Testis (tissue), 3 donors: Measurements from ENCODE around the gene TPM2. TPM values are rescaled to one million over a fixed set of nuclear protein-coding genes. Genes with fewer than 3 reads are reported as not detected.

ENCODE experiments used
- DNase-seq: peaks from one replicate; pipeline ENCODE4 v3.0.0-alpha.2; 2019
- H3K27ac ChIP-seq, 2 donors: fragments of 200-600 bp; sonication (generic); one replicate each; pipeline ENCODE4 v1.5.1; 2019
- H3K27me3 ChIP-seq: fragments of 200-600 bp; sonication (generic); one replicate; pipeline ENCODE4 v1.5.1; 2019
- H3K36me3 ChIP-seq: fragments of 200-600 bp; sonication (generic); one replicate; pipeline ENCODE4 v1.5.1; 2017; ENCODE audit warnings: low read depth; ENCODE audit errors: missing control alignments
- H3K4me1 ChIP-seq: fragments of 200-600 bp; sonication (generic); one replicate; pipeline ENCODE4 v1.5.1; 2019
- H3K4me3 ChIP-seq, 2 donors: fragments of 200-600 bp; sonication (generic); one replicate each; pipeline ENCODE4 v1.5.1; 2017 to 2019
- H3K9me3 ChIP-seq: fragments of 200-600 bp; sonication (generic); one replicate; pipeline ENCODE4 v1.5.1; 2017
- POLR2A ChIP-seq: fragments of 450-650 bp; IDR thresholded peaks from one replicate; pipeline ENCODE4 v1.6.1; 2017; ENCODE audit warnings: antibody characterized with exemption, mild to moderate bottlenecking, moderate library complexity
- WGBS, 2 donors: methylation state at CpG; one replicate each; pipeline ENCODE4 v1.1.5; 2018; 5-methylcytosine and 5-hydroxymethylcytosine counted together
- intact Hi-C: fragments of 100-400 bp; cut with DNase I; formaldehyde crosslinking; loops from one replicate; pipeline ENCODE4 v1.15.1; 2023; ENCODE audit warnings: low total_unique reads
- polyA plus RNA-seq: library from polyadenylated mRNA; stranded (reverse); fragments of 350-450 nt; fragmentation: Illumina TruSeq; extraction: RNeasy Lipid Tissue Mini Kit (QIAGEN cat#74804); gene quantifications from one replicate; pipeline ENCODE4 v1.2.3, GENCODE V29; 2014; ENCODE audit warnings: low read depth, low replicate concordance; ENCODE audit not compliant: insufficient read depth
- total RNA-seq, 2 donors: library from RNA; depleted of rRNA; stranded (reverse); fragments of >200 nt; gene quantifications; one replicate each; pipeline ENCODE4 v1.2.3, GENCODE V29; 2016
- TF ChIP-seq, protein P1 (sequence below), 3 experiments: fragments of 450-650 bp in 2 of 3; fragments of 200-600 bp in 1 of 3; sonication (generic) in 1 of 3; IDR thresholded peaks; one replicate each; pipeline ENCODE4 v1.5.1; 2016 to 2019; ENCODE audit warnings: antibody characterized with exemption in 3 of 3, mild to moderate bottlenecking in 2 of 3, moderate library complexity in 1 of 3

The TPM2 gene
- total and polyA plus RNA-seq, 3 donors from 2014 or later: 182 to 369 (median 211) TPM

DNA sequence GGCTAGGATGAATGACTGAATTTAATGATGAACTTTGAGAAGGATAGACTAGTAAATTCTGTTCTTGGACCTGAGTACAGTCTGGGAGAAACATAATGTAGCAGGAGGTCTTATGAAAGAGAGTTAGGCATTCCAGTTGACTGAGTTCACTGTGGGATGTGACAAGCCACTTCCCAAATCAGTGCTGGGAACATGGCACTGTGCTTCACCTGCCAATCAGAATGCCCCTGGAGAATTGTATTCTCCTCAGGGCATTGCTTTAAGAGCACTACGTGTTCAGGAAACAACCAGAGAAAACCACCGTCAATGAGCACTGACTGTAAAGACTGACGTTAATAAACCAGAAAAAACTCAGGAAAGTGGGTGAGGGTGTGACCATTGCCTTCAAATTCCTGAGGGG, 30.4 kb downstream of the TPM2 start:
- peak overlapping the region in 1 of 2 donors; percentile 97 for H3K27ac ChIP-seq
- DNase-seq: no peak
- H3K4me1 ChIP-seq: peaks cover 13% of the 10 kb centered on the region
- H3K9me3 ChIP-seq: no peaks in the 10 kb centered on the region
- H3K36me3 ChIP-seq: no peaks in the 10 kb centered on the region
- 38 to 54% methylated on average over 3 of the region's 3 CpGs for WGBS, 2 donors
- H3K27me3 ChIP-seq: no peaks in the 10 kb centered on the region
- intact Hi-C loops: no loop called here
- H3K4me3 ChIP-seq: peak overlapping the region in 1 of 2 donors; percentile 93
- TF ChIP-seq, protein P1, sequence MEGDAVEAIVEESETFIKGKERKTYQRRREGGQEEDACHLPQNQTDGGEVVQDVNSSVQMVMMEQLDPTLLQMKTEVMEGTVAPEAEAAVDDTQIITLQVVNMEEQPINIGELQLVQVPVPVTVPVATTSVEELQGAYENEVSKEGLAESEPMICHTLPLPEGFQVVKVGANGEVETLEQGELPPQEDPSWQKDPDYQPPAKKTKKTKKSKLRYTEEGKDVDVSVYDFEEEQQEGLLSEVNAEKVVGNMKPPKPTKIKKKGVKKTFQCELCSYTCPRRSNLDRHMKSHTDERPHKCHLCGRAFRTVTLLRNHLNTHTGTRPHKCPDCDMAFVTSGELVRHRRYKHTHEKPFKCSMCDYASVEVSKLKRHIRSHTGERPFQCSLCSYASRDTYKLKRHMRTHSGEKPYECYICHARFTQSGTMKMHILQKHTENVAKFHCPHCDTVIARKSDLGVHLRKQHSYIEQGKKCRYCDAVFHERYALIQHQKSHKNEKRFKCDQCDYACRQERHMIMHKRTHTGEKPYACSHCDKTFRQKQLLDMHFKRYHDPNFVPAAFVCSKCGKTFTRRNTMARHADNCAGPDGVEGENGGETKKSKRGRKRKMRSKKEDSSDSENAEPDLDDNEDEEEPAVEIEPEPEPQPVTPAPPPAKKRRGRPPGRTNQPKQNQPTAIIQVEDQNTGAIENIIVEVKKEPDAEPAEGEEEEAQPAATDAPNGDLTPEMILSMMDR (IDR thresholded peaks at IDR 0.05): no peak
- no peak for TF ChIP-seq POLR2A

DNA sequence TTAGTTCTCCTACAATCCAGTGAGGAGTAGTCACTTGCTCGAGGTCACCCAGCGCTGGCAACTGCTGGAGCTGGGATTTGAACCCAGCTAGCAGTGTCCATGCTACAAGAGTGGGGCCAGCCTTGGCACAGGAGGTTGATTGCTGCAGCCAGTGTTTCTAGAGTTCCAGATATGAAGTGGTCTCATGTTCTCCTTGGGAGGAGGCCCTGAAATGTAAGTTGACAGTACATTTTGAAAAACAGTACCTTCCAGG, 30.8 kb downstream of the TPM2 start:
- H3K36me3 ChIP-seq: no peaks in the 10 kb centered on the region
- 0 to 4% methylated on average over 2 of the region's 2 CpGs for WGBS, 2 donors
- intact Hi-C loops: no loop called here
- no peaks in the 10 kb centered on the region for H3K27me3 ChIP-seq
- H3K27ac ChIP-seq: peak overlapping the region; percentile 94 to 97
- DNase-seq: peak; percentile 68
- H3K4me1 ChIP-seq: peaks cover 13% of the 10 kb centered on the region
- TF ChIP-seq POLR2A: no peak
- TF ChIP-seq, protein P1 (IDR thresholded peaks at IDR 0.05): no peak
- peak overlapping the region; percentile 93 to 95 for H3K4me3 ChIP-seq
- no peaks in the 10 kb centered on the region for H3K9me3 ChIP-seq

DNA sequence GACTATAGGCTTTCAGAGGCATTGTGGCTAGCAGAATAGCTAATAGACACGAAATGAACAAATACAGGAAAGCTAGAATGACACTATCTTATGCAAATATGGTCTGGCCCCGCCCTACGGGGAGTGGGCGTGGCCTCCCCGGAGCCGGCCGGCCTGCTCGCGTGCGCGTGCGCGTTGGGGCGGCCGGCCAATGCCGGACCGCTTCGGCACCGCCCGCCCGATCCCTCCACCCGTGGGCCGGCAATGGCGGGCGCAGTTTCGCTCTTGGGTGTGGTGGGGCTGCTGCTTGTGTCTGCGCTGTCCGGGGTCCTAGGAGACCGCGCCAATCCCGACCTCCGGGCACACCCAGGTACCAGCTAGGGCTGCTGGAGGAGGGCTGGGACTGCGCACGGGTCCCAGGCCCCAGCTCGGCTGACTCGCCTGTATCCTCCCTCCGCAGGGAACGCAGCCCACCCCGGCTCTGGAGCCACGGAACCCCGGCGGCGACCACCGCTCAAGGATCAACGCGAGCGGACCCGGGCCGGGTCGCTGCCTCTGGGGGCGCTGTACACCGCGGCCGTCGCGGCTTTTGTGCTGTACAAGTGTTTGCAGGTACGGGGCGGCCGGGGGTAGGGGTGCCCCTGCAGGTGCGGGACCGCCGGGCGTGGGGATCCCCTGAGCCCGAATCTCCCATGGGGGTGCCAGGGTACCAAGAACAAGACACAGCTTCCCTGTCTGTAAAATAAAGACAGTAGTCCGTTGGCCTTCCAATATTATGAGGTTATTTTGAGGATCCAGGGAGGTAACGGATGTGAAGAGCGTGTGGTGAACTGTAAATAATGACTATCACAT, 31.4 kb downstream of the TPM2 start, which contains the start of gene CCDC107:
Gene CCDC107, plus strand, starts transcription at position 156 of the 831 bp plus-strand sequence. Its CDS starts 88 bp downstream, at position 244.
- H3K36me3 ChIP-seq: no peaks in the 10 kb centered on the region
- H3K4me1 ChIP-seq: peaks cover 13% of the 10 kb centered on the region
- 0 to 1% methylated on average over 18 to 56 of the region's 67 CpGs for WGBS, 2 donors
- peak; percentile 86 for TF ChIP-seq POLR2A
- TF ChIP-seq, protein P1 (IDR thresholded peaks at IDR 0.05): peak; percentile 30 to 67 (median 54)
- H3K9me3 ChIP-seq: no peaks in the 10 kb centered on the region
- H3K27me3 ChIP-seq: no peaks in the 10 kb centered on the region
- intact Hi-C loops: no loop called here
- H3K27ac ChIP-seq: peak within 1 kb of the TSS; percentile 94 to 97
- H3K4me3 ChIP-seq: peak within 1 kb of the TSS; percentile 93 to 95
- peak; percentile 86 for DNase-seq

DNA sequence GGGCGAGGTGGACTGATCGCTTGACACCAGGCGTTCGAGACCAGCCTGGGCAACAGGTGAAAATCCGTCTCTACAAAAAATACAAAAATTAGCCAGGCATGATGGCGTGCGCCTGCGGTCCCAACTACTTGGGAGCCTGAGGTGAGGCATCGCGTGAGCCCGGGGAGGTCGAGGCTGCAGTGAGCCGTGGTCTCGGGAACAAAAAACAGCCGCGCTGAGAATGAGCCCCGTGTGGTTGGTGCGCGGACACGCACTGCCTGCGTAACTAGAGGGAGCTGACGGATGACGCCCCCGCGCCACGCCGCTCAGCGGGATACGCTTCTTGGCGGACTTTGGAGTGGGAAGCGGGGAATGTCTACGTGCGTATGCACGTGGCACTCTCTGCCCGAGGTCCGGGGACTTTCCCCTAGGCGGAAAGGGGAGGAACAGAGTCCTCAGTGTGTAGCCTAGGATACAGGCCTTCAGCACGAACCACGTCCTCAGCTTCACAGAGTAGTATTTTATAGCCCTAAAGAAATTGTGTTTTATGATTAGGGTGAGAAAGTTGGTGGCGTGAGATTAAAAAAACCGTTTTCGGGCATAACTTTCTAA, 32.1 kb downstream of the TPM2 start, which contains the start of gene RMRP:
Gene RMRP, minus strand, starts transcription at position 474 of the 591 bp plus-strand sequence.
- Histone ChIP-seq H3K9me3 (no peaks in the 10 kb centered on the region), H3K27ac (peak within 1 kb of the TSS; percentile 94 to 97), H3K36me3 (no peaks in the 10 kb centered on the region), H3K27me3 (no peaks in the 10 kb centered on the region), H3K4me3 (peak within 1 kb of the TSS; percentile 93 to 95), H3K4me1 (peaks cover 13% of the 10 kb centered on the region)
- peak; percentile 97 for DNase-seq
- intact Hi-C loops: no loop called here
- TF ChIP-seq POLR2A: no peak
- TF ChIP-seq, protein P1 (IDR thresholded peaks at IDR 0.05): peak in 2 of 3 experiments; percentile 28 to 42
- WGBS, 2 donors: 0% methylated on average over 41 to 42 of the region's 42 CpGs
